Measurements from ENCODE around the gene TMEM236.

DNA sequence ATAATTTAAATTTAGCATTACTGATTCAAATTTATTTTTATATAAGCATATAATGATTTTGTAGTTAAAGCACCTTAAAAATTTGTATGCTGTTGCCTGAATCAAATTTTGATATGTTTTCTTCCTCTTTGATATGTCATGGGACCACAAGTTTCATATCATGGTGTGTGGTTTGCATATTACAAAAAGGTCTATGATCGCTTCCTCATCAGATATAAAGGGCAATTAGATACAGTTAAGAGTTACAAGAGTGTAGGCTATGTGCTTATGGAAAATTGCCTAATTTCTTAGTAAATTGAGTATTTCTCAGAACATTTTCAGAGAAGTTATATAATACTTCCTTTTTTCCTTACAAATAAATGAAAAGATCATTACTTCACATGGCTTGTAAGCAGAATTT lies 79.3 kb downstream of the TMEM236 start:
- TF ChIP-seq, protein P1, sequence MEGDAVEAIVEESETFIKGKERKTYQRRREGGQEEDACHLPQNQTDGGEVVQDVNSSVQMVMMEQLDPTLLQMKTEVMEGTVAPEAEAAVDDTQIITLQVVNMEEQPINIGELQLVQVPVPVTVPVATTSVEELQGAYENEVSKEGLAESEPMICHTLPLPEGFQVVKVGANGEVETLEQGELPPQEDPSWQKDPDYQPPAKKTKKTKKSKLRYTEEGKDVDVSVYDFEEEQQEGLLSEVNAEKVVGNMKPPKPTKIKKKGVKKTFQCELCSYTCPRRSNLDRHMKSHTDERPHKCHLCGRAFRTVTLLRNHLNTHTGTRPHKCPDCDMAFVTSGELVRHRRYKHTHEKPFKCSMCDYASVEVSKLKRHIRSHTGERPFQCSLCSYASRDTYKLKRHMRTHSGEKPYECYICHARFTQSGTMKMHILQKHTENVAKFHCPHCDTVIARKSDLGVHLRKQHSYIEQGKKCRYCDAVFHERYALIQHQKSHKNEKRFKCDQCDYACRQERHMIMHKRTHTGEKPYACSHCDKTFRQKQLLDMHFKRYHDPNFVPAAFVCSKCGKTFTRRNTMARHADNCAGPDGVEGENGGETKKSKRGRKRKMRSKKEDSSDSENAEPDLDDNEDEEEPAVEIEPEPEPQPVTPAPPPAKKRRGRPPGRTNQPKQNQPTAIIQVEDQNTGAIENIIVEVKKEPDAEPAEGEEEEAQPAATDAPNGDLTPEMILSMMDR (IDR thresholded peaks at IDR 0.05; ENCODE audit: low read depth, low read length): no peak
- TF ChIP-seq MYC (IDR thresholded peaks at IDR 0.05; ENCODE audit: low read depth, low read length): no peak

Measured in NB4 (cell line).